ENCODE results near the gene NABP1. TPM values are rescaled to one million over a fixed set of nuclear protein-coding genes. Genes with fewer than 3 reads are reported as not detected.
A peak's percentile ranks its signal among the peaks of the same experiment; 100 is the strongest.

The NABP1 gene
- polyA plus RNA-seq, 1 of the 3 experiments (the other 2 are of a cell fraction), result 19.1 TPM

GRCh38 chr2:191657977-191658376, 20.0 kb upstream of the NABP1 start (continued):
- no peak for TF ChIP-seq USF2 (IDR thresholded peaks at IDR 0.05; ENCODE audit: borderline replicate concordance, low read depth, low read length)
- TF ChIP-seq NRF1 (IDR thresholded peaks at IDR 0.05; ENCODE audit: low read depth, low read length), result no peak
- TF ChIP-seq EP300 (IDR thresholded peaks at IDR 0.05; ENCODE audit: borderline replicate concordance in 1 of 2, low read depth in 1 of 2, low read length in 1 of 2), result peak in 1 of 2 experiments; percentile 48; a peak in 1 of 4 replicates
- no peak for TF ChIP-seq ZBTB33 (IDR thresholded peaks at IDR 0.05; ENCODE audit: borderline replicate concordance, low read depth)
- TF ChIP-seq MXI1 (IDR thresholded peaks at IDR 0.05; ENCODE audit: low read depth, low read length), result no peak
- TF ChIP-seq TAF1 (IDR thresholded peaks at IDR 0.05; ENCODE audit: borderline replicate concordance, low read depth, low read length), result peak; percentile 9; the same call in 1 of the 2 replicates
- no peak for TF ChIP-seq CTCF (IDR thresholded peaks at IDR 0.05)
- TF ChIP-seq JUND (IDR thresholded peaks at IDR 0.05), result peak; percentile 52
- no peak for TF ChIP-seq TEAD4 (IDR thresholded peaks at IDR 0.05; ENCODE audit: borderline replicate concordance, insufficient read depth)
- TF ChIP-seq SMC3 (IDR thresholded peaks at IDR 0.05; ENCODE audit: low read depth, low read length), result no peak
- peak; percentile 15; the same call in 1 of the 2 replicates for TF ChIP-seq FOSL2 (IDR thresholded peaks at IDR 0.05; ENCODE audit: borderline replicate concordance, low read depth)
- TF ChIP-seq USF1 (IDR thresholded peaks at IDR 0.05; ENCODE audit: borderline replicate concordance, low read depth), result no peak
- peak; percentile 16; the same call in 1 of the 2 replicates for TF ChIP-seq POLR2AphosphoS5 (IDR thresholded peaks at IDR 0.05; ENCODE audit: low read depth, low read length)
- TF ChIP-seq EZH2phosphoT487 (IDR thresholded peaks at IDR 0.05; ENCODE audit: borderline replicate concordance, low read depth), result no peak

GRCh38 chr2:191659198-191659597, 18.7 kb upstream of the NABP1 start:
- Histone ChIP-seq H3K9ac (no peak overlapping the region), H3K9me2 (no peaks in the 10 kb centered on the region), H3K4me2 (no peak overlapping the region), H3F3A (replicated peaks; ENCODE audit: insufficient read depth) (peaks cover 20% of the 10 kb centered on the region), H3K4me1 (ENCODE audit: control insufficient read depth in 1 of 2, insufficient read depth in 2 of 2, low read depth in 1 of 2, low read length in 1 of 2) (peaks cover 0 to 6% of the 10 kb centered on the region in 2 experiments; a peak in 1 of 4 replicates), H2AFZ (ENCODE audit: low read depth) (no peak overlapping the region), H3K27me3 (ENCODE audit: insufficient read depth) (no peaks in the 10 kb centered on the region), H3K27ac (ENCODE audit: low read depth in 2 of 2, low read length in 1 of 2) (no peak overlapping the region), H3K4me3 (ENCODE audit: low read depth in 2 of 2, low read length in 1 of 2) (no peak overlapping the region), H3K79me2 (ENCODE audit: insufficient read depth) (no peaks in the 10 kb centered on the region), H3K9me3 (no peaks in the 10 kb centered on the region), H4K20me1 (ENCODE audit: insufficient read depth) (no peaks in the 10 kb centered on the region), H3K36me3 (replicated peaks in 1 of 2; ENCODE audit: control insufficient read depth in 1 of 2, insufficient read depth in 2 of 2, low read length in 1 of 2) (peaks cover 0 to 4% of the 10 kb centered on the region in 2 experiments)
- DNase-seq, result no peak
- ChIA-PET CTCF (interaction anchor here (1.5 kb wide), 1 partner anchor 32 kb away, joined by 3 read pairs; no protein-coding TSS in a partner anchor), POLR2A (no interaction called here)
- TF ChIP-seq USF1 (IDR thresholded peaks at IDR 0.05; ENCODE audit: borderline replicate concordance, low read depth) (no peak), FOSL2 (IDR thresholded peaks at IDR 0.05; ENCODE audit: borderline replicate concordance, low read depth) (no peak), REST (IDR thresholded peaks at IDR 0.05; ENCODE audit: low read depth, low read length) (no peak), NFIC (IDR thresholded peaks at IDR 0.05; ENCODE audit: borderline replicate concordance) (no peak), TAF1 (IDR thresholded peaks at IDR 0.05; ENCODE audit: borderline replicate concordance, low read depth, low read length) (no peak), ZBTB33 (IDR thresholded peaks at IDR 0.05; ENCODE audit: borderline replicate concordance, low read depth) (no peak), GABPA (IDR thresholded peaks at IDR 0.05; ENCODE audit: low read depth) (no peak)
